Neural cell (in vitro differentiated cells): ENCODE measurements around the gene FANCL. TPM values are rescaled to one million over a fixed set of nuclear protein-coding genes. Genes with fewer than 3 reads are reported as not detected.

Experiments
- H2AFZ ChIP-seq: fragments of 200-600, 300-800 bp; sonication (generic), shearing (Covaris generic); 2 replicates; pipeline ENCODE4 v1.6.0; 2014; ENCODE audit warnings: low read depth, mild to moderate bottlenecking, antibody characterized with exemption, low read length, moderate library complexity
- H3F3A ChIP-seq: fragments of 200-600 bp; shearing (Covaris generic); 2 replicates; pipeline ENCODE4 v1.6.1; 2016; ENCODE audit warnings: mild to moderate bottlenecking, moderate library complexity, mixed read lengths, antibody characterized with exemption, low read length; ENCODE audit not compliant: insufficient read depth, poor library complexity, severe bottlenecking
- H3K27ac ChIP-seq: fragments of 200-600, 300-800 bp; sonication (generic), shearing (Covaris generic); 2 replicates; pipeline ENCODE4 v1.5.1; 2014; ENCODE audit warnings: mild to moderate bottlenecking, low read length, moderate library complexity
- H3K27me3 ChIP-seq: fragments of 300-800, 200-600 bp; sonication (generic), shearing (Covaris generic); 2 replicates; pipeline ENCODE4 v1.6.0; 2014; ENCODE audit warnings: mild to moderate bottlenecking, low read depth, low read length, moderate library complexity; ENCODE audit not compliant: insufficient read depth
- H3K36me3 ChIP-seq: fragments of 300-800, 200-600 bp; sonication (generic), shearing (Covaris generic); 2 replicates; pipeline ENCODE4 v1.5.1; 2014; ENCODE audit warnings: mild to moderate bottlenecking, antibody characterized with exemption, low read length, moderate library complexity; ENCODE audit not compliant: insufficient read depth
- H3K4me2 ChIP-seq: fragments of 300-800, 200-600 bp; sonication (generic), shearing (Covaris generic); 2 replicates; pipeline ENCODE4 v1.6.0; 2014; ENCODE audit warnings: mild to moderate bottlenecking, low read length
- H3K4me3 ChIP-seq: fragments of 300-800, 200-600 bp; sonication (generic), shearing (Covaris generic); 2 replicates; pipeline ENCODE4 v1.5.1; 2014; ENCODE audit warnings: mild to moderate bottlenecking, low read length, moderate library complexity
- H3K79me2 ChIP-seq: fragments of 200-600 bp; shearing (Covaris generic); replicated peaks from 2 replicates; pipeline ENCODE4 v1.6.0; 2014; ENCODE audit warnings: mild to moderate bottlenecking, low read length, moderate library complexity; ENCODE audit not compliant: insufficient read depth
- H3K9ac ChIP-seq: fragments of 300-800, 200-600 bp; sonication (generic), shearing (Covaris generic); 2 replicates; pipeline ENCODE4 v1.6.1; 2016; ENCODE audit warnings: mild to moderate bottlenecking, low read length, mixed read lengths
- H3K9me2 ChIP-seq: fragments of 200-600 bp; shearing (Covaris generic); 2 replicates; pipeline ENCODE4 v1.6.1; 2016; ENCODE audit warnings: mild to moderate bottlenecking, low read length, mixed read lengths; ENCODE audit not compliant: insufficient read depth
- H3K9me3 ChIP-seq: fragments of 200-600, 300-800 bp; sonication (generic), shearing (Covaris generic); 2 replicates; pipeline ENCODE4 v1.6.1; 2016; ENCODE audit warnings: mild to moderate bottlenecking, mixed run types, low read length, moderate library complexity, mixed read lengths
- H4K20me1 ChIP-seq: fragments of 200-600 bp; shearing (Covaris generic); 2 replicates; pipeline ENCODE4 v1.6.1; 2016; ENCODE audit warnings: mild to moderate bottlenecking, mixed run types; ENCODE audit not compliant: insufficient read depth
- CTCF ChIP-seq: fragments of 450-650 bp; IDR thresholded peaks from 2 replicates; pipeline ENCODE4 v1.5.1; 2014; ENCODE audit warnings: antibody characterized with exemption, mild to moderate bottlenecking, moderate library complexity; ENCODE audit not compliant: poor library complexity, severe bottlenecking
- EP300 ChIP-seq: fragments of 450-650 bp; conservative IDR thresholded peaks from 2 replicates; pipeline ENCODE4 v1.6.1; 2014; ENCODE audit warnings: antibody characterized with exemption, mild to moderate bottlenecking, moderate library complexity; ENCODE audit not compliant: poor library complexity, severe bottlenecking
- EZH2 ChIP-seq: fragments of 200-600, 300-800 bp; shearing (Covaris generic), sonication (generic); IDR thresholded peaks from 2 replicates; pipeline ENCODE4 v1.6.1; 2014; ENCODE audit warnings: antibody characterized with exemption, low read length, borderline replicate concordance, mild to moderate bottlenecking; ENCODE audit not compliant: insufficient read depth, poor library complexity, severe bottlenecking
- MXI1 ChIP-seq: fragments of 450-650 bp; conservative IDR thresholded peaks from 2 replicates; pipeline ENCODE4 v1.6.1; 2014; ENCODE audit warnings: antibody characterized with exemption, mild to moderate bottlenecking; ENCODE audit not compliant: poor library complexity, severe bottlenecking
- POLR2AphosphoS5 ChIP-seq: IDR thresholded peaks from 2 replicates; pipeline ENCODE4 v1.6.1; 2012
- RAD21 ChIP-seq: fragments of 450-650 bp; conservative IDR thresholded peaks from 2 replicates; pipeline ENCODE4 v1.6.1; 2014; ENCODE audit warnings: antibody characterized with exemption, mild to moderate bottlenecking, moderate library complexity
- REST ChIP-seq: IDR thresholded peaks from 2 replicates; pipeline ENCODE4 v1.6.1; 2012; ENCODE audit warnings: borderline replicate concordance
- SMC3 ChIP-seq: fragments of 450-650 bp; conservative IDR thresholded peaks from 2 replicates; pipeline ENCODE4 v1.6.1; 2014; ENCODE audit warnings: antibody characterized with exemption, mild to moderate bottlenecking, moderate library complexity; ENCODE audit not compliant: poor library complexity
- TAF1 ChIP-seq: IDR thresholded peaks from 2 replicates; pipeline ENCODE4 v1.6.1; 2012; ENCODE audit warnings: low read depth
- polyA plus RNA-seq: library from polyadenylated mRNA; depleted of rRNA; stranded (reverse); fragments of >200 nt; gene quantifications from 2 replicates; pipeline ENCODE4 v1.2.3, GENCODE V29; 2014

FANCL gene
- polyA plus RNA-seq, 1 donor from 2014 or later, result 72.8 TPM

- Histone ChIP-seq H3K27ac (no peak overlapping the region), H3K27me3 (no peaks in the 10 kb centered on the region), H3K9me2 (no peaks in the 10 kb centered on the region), H3K4me2 (no peak overlapping the region), H3K79me2 (peaks cover 4% of the 10 kb centered on the region), H2AFZ (no peak overlapping the region), H3K36me3 (no peaks in the 10 kb centered on the region), H3K9me3 (no peaks in the 10 kb centered on the region), H3K4me3 (no peak overlapping the region), H4K20me1 (no peaks in the 10 kb centered on the region), H3K9ac (no peak overlapping the region), H3F3A (no peaks in the 10 kb centered on the region)
- TF ChIP-seq EP300 (no peak), TAF1 (no peak), CTCF (no peak), SMC3 (no peak), REST (no peak), POLR2AphosphoS5 (no peak), MXI1 (no peak), RAD21 (no peak), EZH2 (no peak)
These were observed 13.8 kb downstream of the FANCL start for GRCh38 chr2:58227171-58227917.

- Histone ChIP-seq H3K4me2 (no peak overlapping the region), H3K4me3 (no peak overlapping the region), H3K9ac (no peak overlapping the region), H3K79me2 (no peaks in the 10 kb centered on the region), H4K20me1 (no peaks in the 10 kb centered on the region), H3K9me2 (no peaks in the 10 kb centered on the region), H2AFZ (no peak overlapping the region), H3K36me3 (no peaks in the 10 kb centered on the region), H3K27me3 (no peaks in the 10 kb centered on the region), H3K27ac (no peak overlapping the region), H3K9me3 (no peaks in the 10 kb centered on the region), H3F3A (no peaks in the 10 kb centered on the region)
- TF ChIP-seq MXI1 (no peak), TAF1 (no peak), REST (no peak), EP300 (no peak)
These were observed 19.2 kb downstream of the FANCL start for GRCh38 chr2:58221909-58222308.
